Liver (tissue), 2 donors: ENCODE data around the gene RNU5D-1.

Experiments used
- RAD21 ChIP-seq, 2 donors: IDR thresholded peaks; 2 replicates each; pipeline ENCODE4 v1.6.1; 2016; ENCODE audit warnings: antibody characterized with exemption in 2 of 2, mild to moderate bottlenecking in 2 of 2
- REST ChIP-seq: IDR thresholded peaks from 2 replicates; pipeline ENCODE4 v1.6.1; 2016; ENCODE audit warnings: antibody characterized with exemption, mild to moderate bottlenecking
- SP1 ChIP-seq: IDR thresholded peaks from 2 replicates; pipeline ENCODE4 v1.6.1; 2018; ENCODE audit warnings: antibody characterized with exemption, mild to moderate bottlenecking
- TAF1 ChIP-seq: conservative IDR thresholded peaks from 2 replicates; pipeline ENCODE4 v1.6.1; 2016; ENCODE audit warnings: antibody characterized with exemption, mild to moderate bottlenecking
- donor health status: healthy.

GRCh38 chr1:44688760-44689446, 42.1 kb downstream of the RNU5D-1 start:
- TF ChIP-seq RAD21 (IDR thresholded peaks at IDR 0.05), result no peak
- TF ChIP-seq SP1, result no peak
- no peak for TF ChIP-seq TAF1
- TF ChIP-seq REST, result no peak
